Activated CD4-positive, alpha-beta memory T cell treated with anti-CD3 and anti-CD28 coated beads for 36 hours (primary cell): ENCODE results near the gene TIRAP. TPM values are rescaled to one million over a fixed set of nuclear protein-coding genes. Genes with fewer than 3 reads are reported as not detected.
A peak's percentile ranks its signal among the peaks of the same experiment; 100 is the strongest.

Source experiments
- CTCF ChIA-PET: fragments of 350-600 bp; sonication (Branson Sonifier 250); formaldehyde crosslinking; loops from one replicate; lab custom pipeline; 2021; ENCODE audit warnings: antibody characterized with exemption, inconsistent platforms; lab: Charles Lee
- POLR2A ChIA-PET: fragments of 350-600 bp; sonication (Branson Sonifier 250); formaldehyde crosslinking; loops from one replicate; lab custom pipeline; 2021; ENCODE audit warnings: antibody characterized with exemption; lab: Charles Lee
- DNase-seq: peaks from one replicate; pipeline ENCODE4 v3.0.0-alpha.2; 2020
- H3K27ac Mint-ChIP-seq: one replicate; pipeline ENCODE4 v1.8.0; 2021; ENCODE audit warnings: mixed read lengths
- H3K27me3 Mint-ChIP-seq: one replicate; pipeline ENCODE4 v1.8.0; 2021; ENCODE audit warnings: mixed read lengths
- H3K36me3 Mint-ChIP-seq: one replicate; pipeline ENCODE4 v1.8.0; 2021; ENCODE audit warnings: mixed read lengths
- H3K4me1 Mint-ChIP-seq: one replicate; pipeline ENCODE4 v1.8.0; 2021; ENCODE audit warnings: low read depth, mixed read lengths
- H3K4me3 Mint-ChIP-seq: one replicate; pipeline ENCODE4 v1.8.0; 2021; ENCODE audit warnings: mild to moderate bottlenecking, mixed read lengths
- H3K9me3 Mint-ChIP-seq: one replicate; pipeline ENCODE4 v1.8.0; 2021; ENCODE audit warnings: mixed read lengths
- intact Hi-C: fragments of 100-400 bp; cut with micrococcal nuclease; formaldehyde crosslinking; loops from one replicate; pipeline ENCODE4 v1.15.1; 2023
- total RNA-seq, 2 experiments: library from RNA; stranded (reverse); gene quantifications; one replicate each; pipeline ENCODE4 v1.2.3, GENCODE V29; 2021

The TIRAP gene
- total RNA-seq, 2 experiments from 2014 or later: 7.3 to 8.8 TPM

- H3K27me3 Mint-ChIP-seq: no peaks in the 10 kb centered on the region
- no peaks in the 10 kb centered on the region for H3K9me3 Mint-ChIP-seq
- H3K27ac Mint-ChIP-seq: no peak overlapping the region
- POLR2A ChIA-PET: interaction anchor here (1.3 kb wide), 1 partner anchor 130 kb away, joined by 4 read pairs; no protein-coding TSS in a partner anchor
- no peak overlapping the region for H3K4me3 Mint-ChIP-seq
- DNase-seq: peak; percentile 70
- CTCF ChIA-PET: interaction anchor here (0.6 to 6.5 kb wide), 20 partner anchors 9 to 215 kb away, joined by 3 to 91 read pairs (median 4); partner anchors contain the start of gene ST3GAL4
- peaks cover 22% of the 10 kb centered on the region for H3K4me1 Mint-ChIP-seq
- peaks cover 35% of the 10 kb centered on the region for H3K36me3 Mint-ChIP-seq
- intact Hi-C loops: loop anchor here (1.0 to 5.0 kb wide), 4 partner anchors 22 to 170 kb away; no protein-coding TSS in a partner anchor
Observed at GRCh38 chr11:126310200-126310991, 27.5 kb downstream of the TIRAP start.

- intact Hi-C loops: loop anchor here (1.0 to 5.0 kb wide), 4 partner anchors 22 to 169 kb away; no protein-coding TSS in a partner anchor
- ChIA-PET POLR2A (interaction anchor here (1.3 kb wide), 1 partner anchor 130 kb away, joined by 4 read pairs; no protein-coding TSS in a partner anchor), CTCF (interaction anchor here (0.6 to 6.5 kb wide), 18 partner anchors 8 to 216 kb away, joined by 3 to 91 read pairs (median 4); partner anchors contain the start of gene ST3GAL4)
- DNase-seq: no peak
- no peak overlapping the region for H3K27ac Mint-ChIP-seq
- H3K9me3 Mint-ChIP-seq: no peaks in the 10 kb centered on the region
- H3K27me3 Mint-ChIP-seq: no peaks in the 10 kb centered on the region
- peaks cover 35% of the 10 kb centered on the region for H3K36me3 Mint-ChIP-seq
- peaks cover 17% of the 10 kb centered on the region for H3K4me1 Mint-ChIP-seq
- H3K4me3 Mint-ChIP-seq: no peak overlapping the region
Observed at GRCh38 chr11:126310992-126311310, 28.1 kb downstream of the TIRAP start.

- Mint-ChIP-seq H3K27ac (no peak overlapping the region), H3K9me3 (no peaks in the 10 kb centered on the region), H3K4me1 (peaks cover 17% of the 10 kb centered on the region), H3K27me3 (no peaks in the 10 kb centered on the region), H3K4me3 (no peak overlapping the region), H3K36me3 (peaks cover 40% of the 10 kb centered on the region)
- intact Hi-C loops: loop anchor here (2.0 to 5.0 kb wide), 2 partner anchors 21 to 106 kb away; no protein-coding TSS in a partner anchor
- POLR2A ChIA-PET: no interaction called here
- CTCF ChIA-PET: interaction anchor here (0.8 to 6.5 kb wide), 13 partner anchors 8 to 217 kb away, joined by 3 to 91 read pairs (median 6); partner anchors contain the start of gene ST3GAL4
- DNase-seq: no peak
Observed at GRCh38 chr11:126311401-126312291, 28.8 kb downstream of the TIRAP start.

- ChIA-PET POLR2A (no interaction called here), CTCF (interaction anchor here (3.1 to 6.5 kb wide), 3 partner anchors 41 to 167 kb away, joined by 7 to 91 read pairs (median 26); partner anchors contain the start of gene ST3GAL4)
- DNase-seq: no peak
- intact Hi-C loops: loop anchor here (5.0 kb wide), 1 partner anchor 104 kb away; no protein-coding TSS in a partner anchor
- no peaks in the 10 kb centered on the region for H3K9me3 Mint-ChIP-seq
- H3K36me3 Mint-ChIP-seq: peaks cover 39% of the 10 kb centered on the region
- H3K4me1 Mint-ChIP-seq: peaks cover 20% of the 10 kb centered on the region
- H3K27me3 Mint-ChIP-seq: no peaks in the 10 kb centered on the region
- H3K27ac Mint-ChIP-seq: no peak overlapping the region
- H3K4me3 Mint-ChIP-seq: no peak overlapping the region
Observed at GRCh38 chr11:126312961-126313360, 30.1 kb downstream of the TIRAP start.

GRCh38 chr11:126313826-126314225 lies 30.9 kb downstream of the TIRAP start:
- H3K27me3 Mint-ChIP-seq: no peaks in the 10 kb centered on the region
- CTCF ChIA-PET: no interaction called here
- POLR2A ChIA-PET: no interaction called here
- peaks cover 35% of the 10 kb centered on the region for H3K36me3 Mint-ChIP-seq
- H3K4me1 Mint-ChIP-seq: peaks cover 27% of the 10 kb centered on the region
- no peak for DNase-seq
- H3K4me3 Mint-ChIP-seq: no peak overlapping the region
- no peaks in the 10 kb centered on the region for H3K9me3 Mint-ChIP-seq
- H3K27ac Mint-ChIP-seq: no peak overlapping the region
- intact Hi-C loops: loop anchor here (5.0 kb wide), 1 partner anchor 103 kb away; no protein-coding TSS in a partner anchor

- CTCF ChIA-PET: interaction anchor here (0.7 to 1.2 kb wide), 3 partner anchors 9 to 164 kb away, joined by 3 to 7 read pairs (median 3); no protein-coding TSS in a partner anchor
- no peak for DNase-seq
- Mint-ChIP-seq H3K27ac (peak overlapping the region; percentile 75), H3K36me3 (peaks cover 33% of the 10 kb centered on the region), H3K4me1 (peaks cover 30% of the 10 kb centered on the region), H3K4me3 (no peak overlapping the region), H3K9me3 (no peaks in the 10 kb centered on the region), H3K27me3 (no peaks in the 10 kb centered on the region)
- POLR2A ChIA-PET: no interaction called here
- intact Hi-C loops: no loop called here
Observed at GRCh38 chr11:126317432-126317755, 34.5 kb downstream of the TIRAP start.

- intact Hi-C loops: loop anchor here (1.0 kb wide), 2 partner anchors 14 to 35 kb away; partner anchors contain the start of gene DCPS
- H3K36me3 Mint-ChIP-seq: peaks cover 30% of the 10 kb centered on the region
- DNase-seq: peak; percentile 54
- H3K9me3 Mint-ChIP-seq: no peaks in the 10 kb centered on the region
- ChIA-PET CTCF (interaction anchor here (0.7 to 2.5 kb wide), 4 partner anchors 7 to 163 kb away, joined by 3 to 14 read pairs (median 5); no protein-coding TSS in a partner anchor), POLR2A (interaction anchor here (1.0 kb wide), 1 partner anchor 38 kb away, joined by 3 read pairs; the partner anchor contains the start of gene ST3GAL4)
- peak overlapping the region; percentile 75 for H3K27ac Mint-ChIP-seq
- peak overlapping the region; percentile 47 for H3K4me3 Mint-ChIP-seq
- peaks cover 30% of the 10 kb centered on the region for H3K4me1 Mint-ChIP-seq
- no peaks in the 10 kb centered on the region for H3K27me3 Mint-ChIP-seq
Observed at GRCh38 chr11:126317756-126318573, 35.1 kb downstream of the TIRAP start.

- Mint-ChIP-seq H3K36me3 (peaks cover 28% of the 10 kb centered on the region), H3K27me3 (no peaks in the 10 kb centered on the region), H3K4me3 (no peak overlapping the region), H3K27ac (peak overlapping the region; percentile 75), H3K9me3 (no peaks in the 10 kb centered on the region), H3K4me1 (peaks cover 30% of the 10 kb centered on the region)
- peak; percentile 43 for DNase-seq
- ChIA-PET CTCF (interaction anchor here (0.9 to 2.5 kb wide), 3 partner anchors 8 to 162 kb away, joined by 3 to 14 read pairs (median 4); no protein-coding TSS in a partner anchor), POLR2A (interaction anchor here (0.9 to 1.2 kb wide), 3 partner anchors 15 to 37 kb away, joined by 3 to 4 read pairs (median 3); partner anchors contain the start of genes DCPS and ST3GAL4)
- intact Hi-C loops: loop anchor here (1.0 kb wide), 2 partner anchors 14 to 35 kb away; partner anchors contain the start of gene DCPS
Observed at GRCh38 chr11:126318574-126319373, 35.9 kb downstream of the TIRAP start.

GRCh38 chr11:126319374-126319740 lies 36.5 kb downstream of the TIRAP start:
- Mint-ChIP-seq H3K4me3 (no peak overlapping the region), H3K4me1 (peaks cover 30% of the 10 kb centered on the region), H3K27ac (no peak overlapping the region), H3K9me3 (no peaks in the 10 kb centered on the region), H3K27me3 (no peaks in the 10 kb centered on the region), H3K36me3 (peaks cover 22% of the 10 kb centered on the region)
- intact Hi-C loops: no loop called here
- no peak for DNase-seq
- ChIA-PET CTCF (interaction anchor here (0.9 to 2.5 kb wide), 2 partner anchors 9 to 161 kb away, joined by 4 to 14 read pairs; no protein-coding TSS in a partner anchor), POLR2A (interaction anchor here (0.9 to 1.2 kb wide), 2 partner anchors 16 to 34 kb away, joined by 3 to 4 read pairs; partner anchors contain the start of gene DCPS)

- H3K36me3 Mint-ChIP-seq: peaks cover 7% of the 10 kb centered on the region
- DNase-seq: no peak
- H3K4me3 Mint-ChIP-seq: no peak overlapping the region
- intact Hi-C loops: no loop called here
- H3K27me3 Mint-ChIP-seq: no peaks in the 10 kb centered on the region
- CTCF ChIA-PET: interaction anchor here (1.5 kb wide), 1 partner anchor 12 kb away, joined by 4 read pairs; no protein-coding TSS in a partner anchor
- POLR2A ChIA-PET: no interaction called here
- H3K4me1 Mint-ChIP-seq: peaks cover 15% of the 10 kb centered on the region
- no peak overlapping the region for H3K27ac Mint-ChIP-seq
- no peaks in the 10 kb centered on the region for H3K9me3 Mint-ChIP-seq
Observed at GRCh38 chr11:126322996-126323395, 40.1 kb downstream of the TIRAP start.
